C4-2B (cell line): ENCODE results near the gene NUB1.

ENCODE experiments used
- H3K27ac ChIP-seq: fragments of 450-650 bp; 2 replicates; pipeline ENCODE4 v1.5.1; 2017
- ZFX ChIP-seq: fragments of 450-650 bp; IDR thresholded peaks from 2 replicates; pipeline ENCODE4 v1.6.1; 2017
- TF ChIP-seq, protein P1 (sequence below): fragments of 450-650 bp; conservative IDR thresholded peaks from 2 replicates; pipeline ENCODE4 v1.5.1; 2017; ENCODE audit warnings: mild to moderate bottlenecking

The NUB1 gene

DNA sequence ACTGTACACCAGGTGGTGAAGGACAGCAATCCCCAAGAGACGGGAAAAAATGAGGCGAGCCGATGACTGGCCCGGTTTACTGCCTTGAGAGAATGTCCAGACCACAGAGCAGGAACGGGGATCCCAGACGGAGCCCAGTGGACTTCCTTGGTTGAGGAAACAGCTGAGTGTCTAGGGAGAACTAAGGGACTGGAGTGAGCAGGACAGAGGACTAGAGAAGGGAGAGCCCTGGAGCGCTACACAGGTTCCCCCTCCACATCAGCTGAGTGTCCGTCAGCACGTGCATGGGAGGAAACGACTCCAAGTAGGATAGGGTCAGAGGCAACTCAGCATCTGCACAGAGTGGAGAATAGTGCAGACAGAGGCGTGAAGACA is 75.3 kb downstream of the NUB1 start:
- no peak overlapping the region for H3K27ac ChIP-seq
- TF ChIP-seq ZFX = no peak
- TF ChIP-seq, protein P1, sequence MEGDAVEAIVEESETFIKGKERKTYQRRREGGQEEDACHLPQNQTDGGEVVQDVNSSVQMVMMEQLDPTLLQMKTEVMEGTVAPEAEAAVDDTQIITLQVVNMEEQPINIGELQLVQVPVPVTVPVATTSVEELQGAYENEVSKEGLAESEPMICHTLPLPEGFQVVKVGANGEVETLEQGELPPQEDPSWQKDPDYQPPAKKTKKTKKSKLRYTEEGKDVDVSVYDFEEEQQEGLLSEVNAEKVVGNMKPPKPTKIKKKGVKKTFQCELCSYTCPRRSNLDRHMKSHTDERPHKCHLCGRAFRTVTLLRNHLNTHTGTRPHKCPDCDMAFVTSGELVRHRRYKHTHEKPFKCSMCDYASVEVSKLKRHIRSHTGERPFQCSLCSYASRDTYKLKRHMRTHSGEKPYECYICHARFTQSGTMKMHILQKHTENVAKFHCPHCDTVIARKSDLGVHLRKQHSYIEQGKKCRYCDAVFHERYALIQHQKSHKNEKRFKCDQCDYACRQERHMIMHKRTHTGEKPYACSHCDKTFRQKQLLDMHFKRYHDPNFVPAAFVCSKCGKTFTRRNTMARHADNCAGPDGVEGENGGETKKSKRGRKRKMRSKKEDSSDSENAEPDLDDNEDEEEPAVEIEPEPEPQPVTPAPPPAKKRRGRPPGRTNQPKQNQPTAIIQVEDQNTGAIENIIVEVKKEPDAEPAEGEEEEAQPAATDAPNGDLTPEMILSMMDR = no peak

DNA sequence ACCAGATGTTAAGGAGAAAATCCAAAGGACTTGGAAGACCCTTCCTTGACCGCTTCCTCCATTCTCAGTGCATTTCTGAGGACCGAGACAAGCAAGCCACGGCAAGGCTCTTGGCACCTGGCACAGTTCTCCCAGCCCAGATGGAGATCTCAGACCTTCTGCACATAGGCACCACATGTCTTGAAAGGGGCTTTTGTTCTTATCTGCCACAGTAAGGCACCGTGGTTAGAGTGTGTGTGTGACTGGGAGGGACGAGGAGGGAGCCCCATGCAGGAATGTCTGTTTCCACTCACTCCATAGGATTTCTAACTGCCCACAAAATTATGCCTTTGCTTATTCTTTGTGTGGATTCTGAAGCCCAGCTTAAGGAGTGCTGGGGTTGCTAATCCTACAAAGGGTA is 78.5 kb downstream of the NUB1 start:
- H3K27ac ChIP-seq = no peak overlapping the region
- TF ChIP-seq, protein P1 = no peak
- no peak for TF ChIP-seq ZFX

DNA sequence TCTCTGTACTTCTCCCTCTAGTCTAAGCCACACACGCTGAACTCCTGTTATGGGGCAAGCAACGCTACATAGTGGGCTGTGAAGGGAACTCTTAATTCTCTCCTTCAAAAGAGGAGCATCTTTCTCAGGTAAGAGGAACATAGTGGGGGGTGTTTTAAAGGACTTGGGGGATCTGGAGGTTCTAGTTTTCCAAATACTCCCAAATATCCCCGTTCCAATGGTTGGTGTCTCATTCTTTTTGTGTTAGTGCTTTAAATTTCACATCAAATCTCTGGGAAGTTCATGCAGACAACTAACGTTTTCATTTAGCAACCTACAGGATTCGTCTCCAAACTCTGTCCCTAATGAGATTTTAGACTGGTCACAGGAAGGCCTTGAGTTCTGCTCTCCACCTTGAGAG is 80.6 kb downstream of the NUB1 start:
- TF ChIP-seq, protein P1 = no peak
- TF ChIP-seq ZFX = no peak

DNA sequence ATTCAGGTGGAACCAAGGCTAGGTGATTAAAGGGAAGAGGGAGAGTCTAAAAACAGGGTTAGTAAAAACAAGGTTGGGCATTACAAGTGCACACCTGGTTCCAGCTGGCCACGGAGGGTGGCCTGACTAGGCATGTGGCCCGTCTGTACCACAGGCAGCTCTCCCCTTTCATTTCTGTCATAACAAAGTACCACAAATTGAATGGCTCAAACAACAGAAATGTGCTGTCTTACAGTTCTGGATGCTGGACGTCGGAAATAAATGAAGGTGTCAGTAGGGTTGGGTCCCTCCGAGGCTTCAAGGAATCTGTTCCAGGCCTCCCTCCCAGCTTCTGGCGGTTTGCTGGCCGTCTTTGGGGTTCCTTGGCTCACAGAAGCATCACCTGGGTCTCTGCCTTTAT is 81.6 kb downstream of the NUB1 start:
- TF ChIP-seq ZFX = no peak
- TF ChIP-seq, protein P1 = no peak
- H3K27ac ChIP-seq = no peak overlapping the region

More for the DNA sequence above, 80.6 kb downstream of the NUB1 start:
- H3K27ac ChIP-seq = no peak overlapping the region

DNA sequence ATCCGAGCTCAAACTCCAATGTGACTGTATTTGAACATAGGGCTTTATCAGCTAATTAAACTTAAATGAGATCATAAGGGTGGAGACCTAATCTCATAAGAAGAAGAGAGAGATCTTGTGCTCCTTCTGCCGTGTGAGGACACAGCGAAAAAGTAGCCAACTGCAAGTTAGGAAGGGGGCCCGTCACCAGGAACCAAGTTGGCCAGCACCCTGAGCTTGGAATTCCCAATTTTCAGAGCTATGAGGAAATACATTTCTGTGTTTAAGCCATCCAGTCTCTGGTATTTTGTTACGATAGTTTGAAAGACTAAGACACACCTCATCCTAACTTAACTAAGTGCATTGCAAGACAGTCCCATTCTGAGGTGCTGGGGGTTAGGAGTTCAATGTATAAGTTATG is 82.3 kb downstream of the NUB1 start:
- H3K27ac ChIP-seq = no peak overlapping the region
- TF ChIP-seq, protein P1 = no peak
- no peak for TF ChIP-seq ZFX

DNA sequence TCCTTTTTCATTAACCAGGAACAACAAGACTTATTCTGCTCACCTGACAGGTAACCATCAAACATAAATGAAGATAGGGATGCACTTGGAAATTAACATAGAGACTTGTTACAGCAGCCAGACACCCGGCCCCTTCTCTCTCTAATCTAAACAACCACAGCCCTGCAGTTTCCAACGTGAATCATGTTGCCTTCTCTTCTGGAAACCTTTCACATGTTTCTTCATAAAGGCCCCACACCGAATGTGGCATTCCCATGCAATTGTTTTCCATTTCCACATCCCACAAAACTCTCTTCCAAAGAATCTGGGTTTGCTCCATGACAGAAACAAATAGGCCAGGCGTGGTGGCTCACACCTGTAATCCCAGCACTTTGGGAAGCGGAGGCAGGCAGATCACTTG is 83.2 kb downstream of the NUB1 start:
- no peak for TF ChIP-seq ZFX
- TF ChIP-seq, protein P1 = no peak
- no peak overlapping the region for H3K27ac ChIP-seq

DNA sequence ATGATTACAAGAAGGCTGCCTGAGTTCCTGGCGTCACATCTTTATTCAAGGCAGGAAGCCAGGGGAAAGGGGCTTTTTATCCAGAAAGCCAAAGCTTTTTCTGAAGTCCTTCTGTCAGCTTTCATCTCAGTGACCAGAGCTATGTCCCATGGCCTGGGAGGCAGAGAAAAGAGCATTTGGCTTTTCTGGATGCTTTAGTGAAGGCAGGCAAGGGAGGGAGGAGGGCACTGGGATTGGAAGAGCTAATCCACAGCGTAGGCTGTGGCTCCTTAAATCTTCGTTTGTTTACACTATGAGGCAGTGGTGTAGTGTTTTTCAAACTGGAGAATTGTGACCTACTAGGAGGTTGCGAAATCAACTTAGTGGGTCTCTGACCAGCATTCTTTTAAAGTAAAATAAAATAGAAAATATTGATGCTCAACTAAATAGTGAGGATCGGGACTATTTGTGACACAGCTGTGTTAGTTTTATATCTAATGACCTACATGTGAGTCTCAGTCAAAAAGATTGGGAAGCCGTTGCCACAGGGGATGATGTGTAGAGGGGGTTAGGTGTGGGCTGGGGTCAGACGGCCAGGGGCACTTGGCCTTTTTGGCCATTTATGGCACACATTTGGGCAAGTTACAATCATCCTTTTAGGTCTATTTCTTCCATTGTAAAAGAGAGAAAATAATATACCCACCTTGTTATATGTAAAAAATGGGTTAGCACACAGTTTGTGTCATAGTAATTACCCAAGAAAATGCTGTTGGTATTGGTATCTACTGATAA is 84.2 kb downstream of the NUB1 start:
- TF ChIP-seq, protein P1 = no peak
- no peak for TF ChIP-seq ZFX
- H3K27ac ChIP-seq = no peak overlapping the region
